Kidney (tissue), 14 donors: Measurements from ENCODE around the gene TNFAIP8. TPM values are rescaled to one million over a fixed set of nuclear protein-coding genes. Genes with fewer than 3 reads are reported as not detected.
A peak's percentile ranks its signal among the peaks of the same experiment; 100 is the strongest.

Source experiments
- DNase-seq, 5 donors: peaks; one replicate each; pipeline ENCODE4 v3.0.0-alpha.2; 2013 to 2020
- FAIRE-seq: peaks from 2 replicates; lab custom pipeline; 2012; peaks lifted over from hg19 to GRCh38; lab: Jason Lieb, UNC
- H3K27ac ChIP-seq, 2 donors: one replicate each; pipeline ENCODE4 v1.7.0; 2013; ENCODE audit warnings: low read depth in 2 of 2, low read length in 2 of 2, inconsistent platforms in 1 of 2
- H3K27me3 ChIP-seq: one replicate; pipeline ENCODE4 v1.7.1; 2013; ENCODE audit warnings: low read length, inconsistent platforms; ENCODE audit not compliant: control insufficient read depth, insufficient read depth
- H3K36me3 ChIP-seq, 3 donors: one replicate each; pipeline versions ENCODE4 v1.7.0 to v1.7.1; 2013; ENCODE audit warnings: low read length in 3 of 3, control low read depth in 1 of 3, inconsistent platforms in 1 of 3; ENCODE audit not compliant: insufficient read depth in 3 of 3, control insufficient read depth in 2 of 3
- H3K4me1 ChIP-seq, 3 donors: one replicate each; pipeline versions ENCODE4 v1.7.0 to v1.7.1; 2013; ENCODE audit warnings: low read length in 3 of 3, inconsistent platforms in 1 of 3, low read depth in 1 of 3; ENCODE audit not compliant: control insufficient read depth in 2 of 3, insufficient read depth in 2 of 3
- H3K4me3 ChIP-seq, 3 donors: one replicate each; pipeline versions ENCODE4 v1.7.0 to v1.8.1; 2013; ENCODE audit warnings: low read length in 3 of 3, control low read depth in 1 of 3, inconsistent platforms in 1 of 3
- H3K9ac ChIP-seq, 3 donors: one replicate each; pipeline versions ENCODE4 v1.7.0 to v1.7.1; 2013; ENCODE audit warnings: low read length in 3 of 3, control low read depth in 1 of 3, inconsistent platforms in 1 of 3
- H3K9me3 ChIP-seq, 3 donors: one replicate each; pipeline versions ENCODE4 v1.7.0 to v1.7.1; 2013; ENCODE audit warnings: low read length in 3 of 3, control low read depth in 1 of 3, inconsistent platforms in 1 of 3; ENCODE audit not compliant: control insufficient read depth in 2 of 3, insufficient read depth in 1 of 3
- intact Hi-C: fragments of 100-400 bp; cut with DNase I; formaldehyde crosslinking; loops from one replicate; pipeline ENCODE4 v1.11.1; 2022
- polyA plus RNA-seq: library from polyadenylated mRNA; stranded (reverse); fragments of 350-450 nt; fragmentation: Illumina TruSeq; extraction: RNeasy Lipid Tissue Mini Kit (QIAGEN cat#74804); gene quantifications from one replicate; pipeline ENCODE4 v1.2.3, GENCODE V29; 2014; ENCODE audit warnings: low read depth, low replicate concordance; ENCODE audit not compliant: insufficient read depth
- total RNA-seq: library from RNA; stranded (reverse); fragmentation: NEBNext Ultra II Directional; extraction: Animal tissue kit (Norgen Biotek cat#: 25700); gene quantifications from one replicate; pipeline ENCODE4 v1.2.1, GENCODE V29; 2021
- TF ChIP-seq, protein P1 (sequence below): IDR thresholded peaks from 3 replicates; pipeline ENCODE4 v1.5.1; 2012; ENCODE audit warnings: mild to moderate bottlenecking, moderate library complexity, borderline replicate concordance; ENCODE audit not compliant: insufficient read depth; ENCODE audit errors: extremely low read depth
- donor health status: control.
- donor health status: control.
- donor health status: control.
- donor health status: control.
- donor health status: control.
- donor health status: DM: yes; HTN: yes; CAD: no.
- donor health status: Normal renal cell carcinoma (clear cell type).

Gene TNFAIP8
- total and polyA plus RNA-seq, 2 donors from 2014 or later: 13.3 to 41.5 TPM

DNA sequence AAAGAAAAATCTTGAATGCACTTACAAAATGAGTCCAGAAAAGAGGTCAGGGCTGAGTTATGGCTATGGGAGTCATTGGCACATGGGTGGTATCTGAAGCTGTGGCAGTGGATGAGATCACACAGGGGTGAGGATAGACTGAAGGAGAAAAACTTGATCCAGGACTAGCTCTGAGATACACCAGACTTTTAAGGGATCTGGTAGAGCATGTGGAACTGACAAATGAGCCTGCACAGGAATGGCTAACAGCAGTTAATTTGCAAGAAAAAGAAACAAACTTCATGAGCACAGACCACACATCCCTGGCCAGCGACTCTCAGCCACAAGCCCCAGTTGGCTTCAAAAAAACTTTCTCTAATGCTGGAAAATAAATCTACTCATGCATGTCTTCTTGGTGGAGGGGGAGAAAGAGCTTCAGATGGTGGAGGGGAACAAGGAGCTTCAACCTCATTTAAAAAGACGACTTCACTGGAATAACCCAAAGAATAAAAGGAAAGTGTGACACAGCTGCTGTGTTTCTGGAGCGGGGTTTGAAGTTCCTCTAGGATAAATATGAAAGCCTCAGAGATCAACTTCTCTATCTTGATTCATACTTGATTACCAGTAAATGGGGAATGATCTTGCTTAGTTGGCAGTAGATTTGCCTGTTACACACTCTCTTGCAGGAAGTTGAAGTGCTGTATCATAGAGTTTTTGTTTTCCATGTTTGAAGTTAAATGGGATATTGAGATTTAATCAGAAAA, 33.6 kb downstream of the TNFAIP8 start:
- intact Hi-C loops: no loop called here
- DNase-seq (peak in 1 of 5 donors; percentile 48), FAIRE-seq (no peak)
- H3K27me3 ChIP-seq: no peaks in the 10 kb centered on the region
- no peak overlapping the region for H3K9ac ChIP-seq
- H3K27ac ChIP-seq: no peak overlapping the region
- no peaks in the 10 kb centered on the region for H3K36me3 ChIP-seq
- H3K4me3 ChIP-seq: no peak overlapping the region
- TF ChIP-seq, protein P1, sequence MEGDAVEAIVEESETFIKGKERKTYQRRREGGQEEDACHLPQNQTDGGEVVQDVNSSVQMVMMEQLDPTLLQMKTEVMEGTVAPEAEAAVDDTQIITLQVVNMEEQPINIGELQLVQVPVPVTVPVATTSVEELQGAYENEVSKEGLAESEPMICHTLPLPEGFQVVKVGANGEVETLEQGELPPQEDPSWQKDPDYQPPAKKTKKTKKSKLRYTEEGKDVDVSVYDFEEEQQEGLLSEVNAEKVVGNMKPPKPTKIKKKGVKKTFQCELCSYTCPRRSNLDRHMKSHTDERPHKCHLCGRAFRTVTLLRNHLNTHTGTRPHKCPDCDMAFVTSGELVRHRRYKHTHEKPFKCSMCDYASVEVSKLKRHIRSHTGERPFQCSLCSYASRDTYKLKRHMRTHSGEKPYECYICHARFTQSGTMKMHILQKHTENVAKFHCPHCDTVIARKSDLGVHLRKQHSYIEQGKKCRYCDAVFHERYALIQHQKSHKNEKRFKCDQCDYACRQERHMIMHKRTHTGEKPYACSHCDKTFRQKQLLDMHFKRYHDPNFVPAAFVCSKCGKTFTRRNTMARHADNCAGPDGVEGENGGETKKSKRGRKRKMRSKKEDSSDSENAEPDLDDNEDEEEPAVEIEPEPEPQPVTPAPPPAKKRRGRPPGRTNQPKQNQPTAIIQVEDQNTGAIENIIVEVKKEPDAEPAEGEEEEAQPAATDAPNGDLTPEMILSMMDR: no peak
- H3K4me1 ChIP-seq: peaks cover 0 to 15% (median 6%) of the 10 kb centered on the region in 3 donors
- H3K9me3 ChIP-seq: no peaks in the 10 kb centered on the region

DNA sequence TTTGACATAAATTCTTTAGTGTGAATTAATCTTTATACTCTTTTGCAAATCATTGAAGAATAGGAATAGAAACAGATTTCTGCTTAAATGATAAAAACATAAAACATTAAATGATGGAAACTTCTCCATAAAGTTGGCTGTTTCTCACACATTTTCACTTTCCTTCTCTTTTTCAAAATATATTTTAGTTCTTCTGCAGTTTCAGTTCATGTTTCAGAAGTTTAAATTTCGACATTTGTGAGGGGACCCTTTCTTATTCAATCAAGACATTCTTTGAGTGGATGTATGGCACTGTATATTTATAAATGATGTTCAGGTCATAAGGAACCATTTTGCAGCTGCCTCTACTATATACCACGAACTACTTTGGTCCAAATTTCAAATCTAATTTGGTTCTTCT, 34.6 kb downstream of the TNFAIP8 start:
- FAIRE-seq (no peak), DNase-seq (no peak)
- peaks cover 0 to 13% (median 6%) of the 10 kb centered on the region in 3 donors for H3K4me1 ChIP-seq
- no peak overlapping the region for H3K4me3 ChIP-seq
- H3K9me3 ChIP-seq: no peaks in the 10 kb centered on the region
- no peaks in the 10 kb centered on the region for H3K27me3 ChIP-seq
- intact Hi-C loops: no loop called here
- H3K9ac ChIP-seq: no peak overlapping the region
- no peaks in the 10 kb centered on the region for H3K36me3 ChIP-seq
- TF ChIP-seq, protein P1: no peak
- no peak overlapping the region for H3K27ac ChIP-seq

DNA sequence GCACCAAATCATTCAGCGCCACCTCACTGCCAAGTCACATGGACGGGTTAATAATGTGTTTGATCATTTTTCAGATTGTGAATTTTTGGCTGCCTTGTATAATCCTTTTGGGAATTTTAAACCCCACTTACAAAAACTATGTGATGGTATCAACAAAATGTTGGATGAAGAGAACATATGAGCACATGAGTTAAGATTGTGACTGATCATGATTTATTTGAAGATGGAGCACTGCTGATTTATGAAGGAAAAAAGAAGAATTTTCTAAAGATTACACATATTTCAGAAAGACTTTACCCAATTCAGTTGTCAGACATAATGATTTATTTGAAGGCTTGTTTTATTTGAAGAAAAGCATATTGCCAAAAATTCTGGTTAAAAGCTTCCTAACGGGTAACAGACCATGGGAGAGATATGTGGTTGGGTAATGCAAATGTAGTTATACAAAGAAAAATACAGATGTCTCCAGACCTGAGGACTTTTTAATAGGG, 37.4 kb downstream of the TNFAIP8 start:
- TF ChIP-seq, protein P1: no peak
- H3K27ac ChIP-seq: no peak overlapping the region
- H3K27me3 ChIP-seq: no peaks in the 10 kb centered on the region
- intact Hi-C loops: no loop called here
- DNase-seq (no peak), FAIRE-seq (no peak)
- H3K4me3 ChIP-seq: no peak overlapping the region
- H3K36me3 ChIP-seq: no peaks in the 10 kb centered on the region
- H3K9ac ChIP-seq: no peak overlapping the region
- H3K9me3 ChIP-seq: no peaks in the 10 kb centered on the region
- peaks cover 0 to 7% (median 6%) of the 10 kb centered on the region in 3 donors for H3K4me1 ChIP-seq
